ENCODE data around the gene HSPA12A.

The HSPA12A gene

GRCh38 chr10:116780691-116781205 lies 38.4 kb upstream of the HSPA12A start:
- Histone ChIP-seq H3K36me3 (ENCODE audit: control insufficient read depth in 2 of 2, insufficient read depth in 1 of 2, low read length in 2 of 2) (no peaks in the 10 kb centered on the region), H3K9me3 (ENCODE audit: control insufficient read depth, insufficient read depth, low read depth, low read length) (no peaks in the 10 kb centered on the region), H3K27ac (ENCODE audit: extremely low read depth, low read depth, low read length) (no peak overlapping the region), H3K4me3 (ENCODE audit: low read depth, low read length) (no peak overlapping the region), H3K4me1 (ENCODE audit: control insufficient read depth, insufficient read depth, low read length) (no peaks in the 10 kb centered on the region)
- no peak for TF ChIP-seq GLIS1 (tag by site-specific recombination; IDR thresholded peaks at IDR 0.05)
- no peak for TF ChIP-seq ZNF548 (tag by site-specific recombination; IDR thresholded peaks at IDR 0.05)
- no peak for TF ChIP-seq ELK4 (IDR thresholded peaks at IDR 0.05; ENCODE audit: borderline replicate concordance, low read depth, low read length)
- TF ChIP-seq SP3 (tag by site-specific recombination; IDR thresholded peaks at IDR 0.05): no peak
- TF ChIP-seq ZSCAN5A (tag by site-specific recombination; IDR thresholded peaks at IDR 0.05): no peak
- TF ChIP-seq ZNF610 (tag by site-specific recombination; IDR thresholded peaks at IDR 0.05; ENCODE audit: borderline replicate concordance): no peak
- no peak for TF ChIP-seq ZBTB7A (tag by site-specific recombination; IDR thresholded peaks at IDR 0.05; ENCODE audit: low read depth)
- no peak for TF ChIP-seq KLF16 (tag by site-specific recombination; IDR thresholded peaks at IDR 0.05)
- no peak for TF ChIP-seq ZBTB21 (tag by site-specific recombination; IDR thresholded peaks at IDR 0.05)
- TF ChIP-seq ZNF280D (tag by site-specific recombination; IDR thresholded peaks at IDR 0.05): no peak
- no peak for TF ChIP-seq TCF7L2 (IDR thresholded peaks at IDR 0.05; ENCODE audit: borderline replicate concordance, low read depth, low read length)
- TF ChIP-seq ZNF777 (tag by site-specific recombination; IDR thresholded peaks at IDR 0.05; ENCODE audit: borderline replicate concordance): no peak
- no peak for TF ChIP-seq ZNF404 (tag by site-specific recombination; IDR thresholded peaks at IDR 0.05)
- no peak for TF ChIP-seq ZSCAN23 (tag by site-specific recombination; IDR thresholded peaks at IDR 0.05)
- TF ChIP-seq HIC1 (tag by site-specific recombination; IDR thresholded peaks at IDR 0.05): no peak
- TF ChIP-seq ZBTB49 (tag by site-specific recombination; IDR thresholded peaks at IDR 0.05; ENCODE audit: low read depth): no peak
- TF ChIP-seq ZNF394 (tag by site-specific recombination; IDR thresholded peaks at IDR 0.05; ENCODE audit: borderline replicate concordance): no peak
- POLR2A ChIA-PET: no interaction called here
- CTCF ChIA-PET: no interaction called here

Measured in HEK293 (cell line).